GM13977 (cell line): ENCODE measurements around the gene TRIM47.
"Not testable (repeated sequence)": the region's sequence is repeated elsewhere in the genome, so short reads cannot be mapped to it uniquely, and the experiment has no call there.

ENCODE experiments used
- DNase-seq: peaks from one replicate; pipeline ENCODE4 v3.0.0; 2012; ENCODE audit warnings: low spot score
- in situ Hi-C: fragments of 300-500 bp; cut with MboI; formaldehyde crosslinking; loops from one replicate; pipeline ENCODE4 v1.12.0; 2022; ENCODE audit warnings: low sequenced_read_pairs, low pct_unique_long_range_greater_than_20kb, mixed read lengths, inconsistent platforms; ENCODE audit not compliant: unreplicated experiment
- TF ChIP-seq, protein P1 (sequence below): IDR thresholded peaks from 2 replicates; pipeline ENCODE4 v1.5.1; 2012; ENCODE audit warnings: mild to moderate bottlenecking, control low read depth; ENCODE audit not compliant: insufficient read depth; ENCODE audit errors: extremely low read depth, missing control alignments

TRIM47 gene

DNA sequence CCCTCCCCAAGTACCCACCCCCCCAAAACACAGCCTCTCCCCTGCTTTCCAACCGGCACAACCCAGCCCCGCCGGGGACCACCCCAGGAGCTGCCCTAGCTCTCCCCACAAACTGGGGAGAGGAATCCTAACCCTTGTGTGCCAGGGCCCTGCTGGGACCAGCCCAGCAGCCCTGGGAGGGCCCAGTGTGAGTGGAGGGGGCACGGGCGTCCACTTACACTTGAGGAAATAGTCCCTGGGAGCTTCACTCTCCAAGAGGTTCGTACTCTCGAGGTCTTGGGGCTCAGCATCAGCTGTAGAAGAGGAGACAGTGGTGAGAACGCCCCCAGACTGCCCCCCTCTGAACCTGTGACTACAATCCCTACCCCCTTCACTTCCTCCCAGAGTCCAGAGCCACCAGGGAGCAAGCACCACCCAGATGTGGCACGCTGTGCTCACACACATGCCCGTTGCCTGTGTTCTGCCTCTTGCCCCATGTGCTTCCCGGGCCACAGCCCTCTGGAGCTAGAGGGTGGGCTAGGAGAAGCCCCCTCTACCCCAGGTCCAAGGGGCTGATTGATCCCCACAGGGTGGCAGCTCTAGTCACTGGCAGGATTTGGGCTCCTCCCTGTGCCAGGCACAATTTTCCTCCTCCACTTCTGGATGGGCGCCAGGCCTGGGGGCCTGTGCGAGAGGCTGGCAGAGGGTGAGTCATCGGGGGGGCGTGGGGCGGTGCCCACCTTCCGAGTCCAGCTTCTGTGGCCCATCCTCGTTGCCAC is 3.0 kb downstream of the TRIM47 start:
- no peak for DNase-seq
- TF ChIP-seq, protein P1, sequence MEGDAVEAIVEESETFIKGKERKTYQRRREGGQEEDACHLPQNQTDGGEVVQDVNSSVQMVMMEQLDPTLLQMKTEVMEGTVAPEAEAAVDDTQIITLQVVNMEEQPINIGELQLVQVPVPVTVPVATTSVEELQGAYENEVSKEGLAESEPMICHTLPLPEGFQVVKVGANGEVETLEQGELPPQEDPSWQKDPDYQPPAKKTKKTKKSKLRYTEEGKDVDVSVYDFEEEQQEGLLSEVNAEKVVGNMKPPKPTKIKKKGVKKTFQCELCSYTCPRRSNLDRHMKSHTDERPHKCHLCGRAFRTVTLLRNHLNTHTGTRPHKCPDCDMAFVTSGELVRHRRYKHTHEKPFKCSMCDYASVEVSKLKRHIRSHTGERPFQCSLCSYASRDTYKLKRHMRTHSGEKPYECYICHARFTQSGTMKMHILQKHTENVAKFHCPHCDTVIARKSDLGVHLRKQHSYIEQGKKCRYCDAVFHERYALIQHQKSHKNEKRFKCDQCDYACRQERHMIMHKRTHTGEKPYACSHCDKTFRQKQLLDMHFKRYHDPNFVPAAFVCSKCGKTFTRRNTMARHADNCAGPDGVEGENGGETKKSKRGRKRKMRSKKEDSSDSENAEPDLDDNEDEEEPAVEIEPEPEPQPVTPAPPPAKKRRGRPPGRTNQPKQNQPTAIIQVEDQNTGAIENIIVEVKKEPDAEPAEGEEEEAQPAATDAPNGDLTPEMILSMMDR: no peak
- in situ Hi-C loops: no loop called here

DNA sequence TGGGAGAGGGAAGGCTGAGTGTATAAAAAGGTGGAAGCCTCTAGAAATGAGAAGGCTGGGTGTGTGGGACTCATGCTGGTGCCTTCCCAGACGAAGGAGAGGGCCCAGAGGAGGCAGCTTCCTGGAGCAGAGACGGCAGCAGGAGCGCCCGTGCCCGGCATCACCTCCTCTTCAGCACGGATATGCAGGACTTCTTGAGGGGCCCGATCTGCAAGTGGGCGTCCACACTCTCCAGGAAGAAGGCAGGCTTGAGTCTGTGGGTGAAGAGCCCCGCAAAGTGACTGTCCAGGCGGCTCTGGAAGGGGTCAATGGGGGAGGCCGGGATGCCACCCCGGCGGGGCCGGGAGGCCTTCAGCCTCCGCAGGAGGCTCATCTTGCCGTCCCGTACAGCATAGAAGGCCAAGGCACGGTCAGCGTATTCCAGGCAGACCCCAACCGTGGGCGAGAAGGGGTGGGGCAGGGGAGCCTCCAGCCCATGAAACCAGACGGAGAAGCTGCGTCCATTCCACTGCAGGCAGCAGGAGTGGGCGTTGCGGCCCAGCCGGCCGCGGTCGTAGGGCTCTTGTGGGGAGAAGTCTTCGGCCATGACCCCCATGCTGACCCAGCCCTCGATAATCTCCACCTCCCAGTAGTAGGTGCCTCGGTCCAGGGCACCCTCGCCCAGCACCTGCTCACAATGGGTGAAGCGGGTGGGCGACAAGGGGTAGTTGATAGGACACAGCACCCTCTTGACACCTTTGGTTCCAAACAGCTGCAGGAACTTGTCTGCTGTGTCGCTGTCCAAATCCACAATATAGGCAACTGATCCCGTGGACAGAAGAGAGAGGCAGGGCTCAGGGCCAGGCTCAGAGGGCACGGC is 3.8 kb downstream of the TRIM47 start:
- TF ChIP-seq, protein P1: no peak
- no peak for DNase-seq
- in situ Hi-C loops: no loop called here

DNA sequence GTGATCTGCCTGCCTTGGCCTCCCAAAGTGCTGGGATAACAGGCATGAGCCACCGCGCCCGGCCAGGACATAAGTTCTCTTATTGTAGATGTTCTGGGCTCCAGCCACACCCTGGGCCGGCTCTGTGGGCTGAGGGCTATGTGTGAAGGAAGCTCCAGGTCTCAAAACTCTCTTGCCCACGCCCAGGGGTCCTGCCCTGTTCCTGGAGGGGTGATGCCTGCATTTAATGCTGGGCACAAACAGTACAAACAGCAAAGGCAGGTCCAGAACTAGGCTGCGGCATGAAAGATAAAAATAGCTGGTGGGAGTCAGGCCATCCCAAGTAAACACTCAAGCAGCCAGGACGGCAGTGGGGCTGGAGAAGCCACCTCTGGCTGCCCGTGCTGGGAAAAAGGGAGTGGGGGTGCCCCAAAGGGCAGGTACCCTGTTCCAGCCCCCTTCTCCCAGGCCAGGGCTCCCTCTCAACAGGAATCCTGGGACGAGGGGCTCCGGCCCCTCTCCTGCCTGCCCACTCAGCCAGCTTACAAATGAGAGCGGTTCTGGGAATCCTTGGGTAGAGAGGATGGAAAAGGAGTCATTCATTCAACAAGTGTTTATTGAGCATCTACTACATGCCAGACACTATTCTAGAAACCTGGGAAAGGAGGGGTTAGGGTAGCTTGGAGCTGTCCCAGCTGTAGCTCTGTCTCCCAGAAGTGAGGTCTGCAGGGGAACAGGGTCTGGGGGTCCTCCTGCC is 4.6 kb downstream of the TRIM47 start:
- in situ Hi-C loops: no loop called here
- TF ChIP-seq, protein P1: no peak

DNA sequence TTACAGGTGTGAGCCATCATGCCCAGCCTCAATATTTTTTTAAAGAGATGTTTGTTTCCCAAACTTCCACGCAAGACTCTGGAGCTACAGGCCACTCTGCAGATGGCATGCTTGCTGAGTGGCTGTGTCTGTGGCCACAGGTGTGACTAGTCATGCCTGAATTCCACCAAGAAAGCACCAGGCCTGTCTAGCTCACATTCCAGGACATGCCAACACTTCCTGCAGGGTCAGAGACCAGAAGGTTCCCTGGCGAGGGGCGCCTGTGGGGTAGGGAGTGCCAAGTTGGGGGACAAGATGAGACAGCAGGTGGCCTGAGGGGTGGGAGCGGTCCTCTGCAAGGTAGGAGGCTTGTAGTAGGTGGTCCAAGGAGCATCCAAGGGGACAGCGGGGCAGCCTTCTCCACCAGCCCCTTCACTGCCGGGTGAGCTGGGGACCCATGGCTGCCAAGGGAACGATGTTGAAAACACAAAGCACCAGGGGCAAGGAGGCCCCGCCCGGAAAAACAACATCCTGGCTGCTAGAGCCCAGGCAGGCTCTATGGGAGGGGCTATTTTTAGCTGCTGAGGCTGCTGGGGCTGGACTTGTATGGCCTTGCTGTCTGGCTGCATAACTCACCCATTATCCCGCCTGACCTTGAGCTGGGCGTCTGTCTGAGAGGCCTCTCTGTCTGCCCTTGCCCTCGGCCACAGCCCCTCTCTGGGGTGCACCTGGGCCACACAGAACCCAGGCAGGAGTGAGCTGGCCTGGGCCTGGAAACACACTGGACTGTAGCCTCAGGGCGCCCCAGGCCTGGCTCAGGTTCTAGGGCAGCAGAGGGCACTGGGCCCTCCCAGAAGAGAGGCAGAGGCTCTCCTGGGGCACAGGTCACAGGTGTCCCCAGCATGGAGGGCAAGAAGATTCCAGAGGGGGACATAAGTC is 5.7 kb downstream of the TRIM47 start:
- TF ChIP-seq, protein P1: no peak
- no peak for DNase-seq
- in situ Hi-C loops: no loop called here

More for the DNA sequence above, 4.6 kb downstream of the TRIM47 start:
- no peak for DNase-seq

DNA sequence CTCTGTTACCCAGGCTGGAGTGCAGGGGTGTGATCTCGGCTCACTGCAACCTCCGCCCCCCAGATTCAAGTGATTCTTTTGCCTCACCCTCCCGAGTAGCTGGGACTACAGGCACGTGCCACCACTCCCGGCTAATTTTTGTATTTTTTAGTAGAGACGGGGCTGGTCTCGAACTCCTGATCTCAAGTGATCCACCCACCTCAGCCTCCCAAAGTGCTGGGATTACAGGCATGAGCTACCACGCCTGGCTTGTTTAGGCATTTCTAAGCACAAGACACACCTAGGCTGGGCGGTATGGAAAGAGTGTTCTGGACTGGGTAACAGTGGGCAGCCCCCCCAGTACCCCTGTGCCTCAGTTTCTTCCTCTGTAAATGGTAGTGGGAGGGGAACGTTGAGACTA is 8.2 kb downstream of the TRIM47 start:
- in situ Hi-C loops, DNase-seq: not testable (repeated sequence)

DNA sequence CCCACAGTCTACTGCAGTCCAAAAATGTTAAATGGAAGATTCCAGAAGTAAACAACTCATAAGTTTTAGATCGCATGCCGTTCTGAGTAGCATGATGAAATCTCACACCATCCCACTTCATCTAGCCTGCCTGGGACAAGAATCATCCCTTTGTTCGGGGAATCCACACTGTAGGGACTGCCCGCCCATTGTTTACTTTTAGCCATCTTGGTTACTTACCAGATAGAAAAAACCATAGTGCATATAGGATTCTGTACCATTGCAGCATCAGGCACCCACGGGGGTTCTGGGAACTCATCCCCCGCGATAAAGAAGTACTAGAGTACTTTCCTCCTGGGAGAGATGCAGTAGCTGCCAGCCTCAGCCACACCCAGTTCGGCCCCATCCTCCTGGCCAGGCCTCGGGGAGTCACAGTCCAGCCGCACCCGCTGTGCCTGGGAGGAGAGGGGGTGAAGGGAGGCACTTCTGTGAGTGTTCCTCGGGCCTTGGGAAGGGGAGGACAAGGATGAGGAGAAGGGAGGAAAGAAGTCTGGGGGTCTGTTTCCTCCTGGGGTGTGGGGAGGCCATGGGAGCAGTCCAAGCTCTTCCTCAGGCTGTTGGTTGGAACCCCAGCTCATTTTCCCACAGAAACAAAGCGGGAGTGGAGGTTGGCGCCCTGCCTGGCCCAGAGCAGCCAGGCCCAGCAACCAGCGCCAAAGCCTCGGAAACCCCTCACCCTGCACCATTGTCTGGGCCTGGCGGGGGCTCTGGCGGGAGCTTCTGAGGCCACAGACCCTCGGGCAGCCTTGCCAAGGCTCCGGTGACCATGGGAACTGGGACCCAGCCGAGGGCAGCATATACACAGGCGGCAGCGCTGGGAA is 8.9 kb downstream of the TRIM47 start:
- TF ChIP-seq, protein P1: no peak
- no peak for DNase-seq
- in situ Hi-C loops: no loop called here

DNA sequence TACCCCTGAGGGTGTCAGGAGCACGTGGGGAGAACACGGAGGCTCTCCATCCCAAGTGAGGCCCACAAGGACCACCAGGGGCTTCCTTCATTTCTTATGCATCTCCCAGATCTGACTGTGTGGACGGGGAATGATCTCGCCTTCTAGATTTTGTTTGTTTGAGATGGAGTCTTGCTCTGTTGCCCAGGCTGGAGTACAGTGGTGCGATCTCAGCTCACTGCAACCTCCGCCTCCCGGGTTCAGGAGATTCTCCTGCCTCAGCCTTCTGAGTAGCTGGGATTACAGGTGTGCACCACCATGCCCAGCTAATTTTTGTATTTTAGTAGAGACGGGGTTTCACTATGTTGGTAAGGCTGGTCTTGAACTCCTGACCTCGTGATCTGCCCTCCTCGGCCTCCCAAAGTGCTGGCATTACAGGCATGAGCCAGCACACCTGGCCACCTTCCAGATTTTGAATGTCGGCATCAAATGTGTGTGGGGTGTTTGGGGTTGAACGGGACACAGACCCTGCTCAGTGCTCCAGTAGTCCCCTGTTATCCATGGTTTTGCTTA is 9.6 kb downstream of the TRIM47 start:
- in situ Hi-C loops: not testable (repeated sequence)

DNA sequence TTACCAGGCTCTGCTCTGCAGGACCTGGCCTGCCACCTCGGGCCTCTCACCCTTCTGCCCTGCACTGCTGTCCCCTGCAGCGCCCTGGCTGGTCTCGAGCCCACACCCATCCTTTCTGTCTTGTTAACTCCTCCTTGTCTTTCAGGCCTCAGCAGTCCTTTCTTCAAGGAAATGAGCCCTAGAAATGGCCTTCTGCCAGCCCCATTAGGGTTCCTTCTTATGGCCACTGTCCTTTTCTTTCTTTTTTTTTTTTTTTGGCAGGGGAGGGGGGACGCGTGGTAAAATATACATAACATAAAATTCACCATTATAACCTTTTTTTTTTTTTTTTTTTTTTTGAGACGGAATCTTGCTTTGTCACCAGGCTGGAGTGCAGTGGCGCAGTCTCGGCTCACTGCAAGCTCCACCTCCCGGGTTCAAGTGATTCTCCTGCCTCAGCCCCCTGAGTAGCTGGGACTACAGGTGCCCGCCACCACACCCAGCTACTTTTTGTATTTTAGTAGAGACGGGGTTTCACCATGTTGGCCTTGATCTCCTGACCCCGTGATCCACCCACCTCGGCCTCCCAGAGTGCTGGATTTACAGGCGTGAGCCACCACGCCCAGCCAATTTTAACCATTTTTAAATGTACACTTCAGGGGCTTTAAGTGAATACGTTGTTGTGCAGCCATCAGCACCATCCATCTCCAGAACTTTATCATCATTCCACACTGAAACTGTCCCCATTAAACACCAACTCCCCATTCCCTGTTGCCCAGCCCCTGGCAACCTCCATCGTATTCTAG is 12.8 kb downstream of the TRIM47 start:
- in situ Hi-C loops: not testable (repeated sequence)

More for the DNA sequence above, 9.6 kb downstream of the TRIM47 start:
- DNase-seq: not testable (repeated sequence)

More for the DNA sequence above, 12.8 kb downstream of the TRIM47 start:
- DNase-seq: not testable (repeated sequence)
